ENCODE measurements around the gene TBC1D2B.
"Not testable (repeated sequence)": the region's sequence is repeated elsewhere in the genome, so short reads cannot be mapped to it uniquely, and the experiment has no call there.

Gene TBC1D2B

GRCh38 chr15:78000091-78000926 lies 77.2 kb downstream of the TBC1D2B start:
- Histone ChIP-seq H3K36me3 (ENCODE audit: control insufficient read depth, insufficient read depth, low read length) (no peaks in the 10 kb centered on the region), H3K4me1 (no peaks in the 10 kb centered on the region), H3K27ac (no peak overlapping the region), H2AFZ (no peak overlapping the region), H3K4me2 (ENCODE audit: low read length) (no peak overlapping the region), H3K9me3 (ENCODE audit: control insufficient read depth, low read length) (no peaks in the 10 kb centered on the region), H3K4me3 (ENCODE audit: low read depth, low read length) (no peak overlapping the region), H3K9ac (no peak overlapping the region), H3K27me3 (ENCODE audit: control insufficient read depth, insufficient read depth, low read length) (no peaks in the 10 kb centered on the region), H3K79me2 (no peaks in the 10 kb centered on the region)
- TF ChIP-seq, protein P1, sequence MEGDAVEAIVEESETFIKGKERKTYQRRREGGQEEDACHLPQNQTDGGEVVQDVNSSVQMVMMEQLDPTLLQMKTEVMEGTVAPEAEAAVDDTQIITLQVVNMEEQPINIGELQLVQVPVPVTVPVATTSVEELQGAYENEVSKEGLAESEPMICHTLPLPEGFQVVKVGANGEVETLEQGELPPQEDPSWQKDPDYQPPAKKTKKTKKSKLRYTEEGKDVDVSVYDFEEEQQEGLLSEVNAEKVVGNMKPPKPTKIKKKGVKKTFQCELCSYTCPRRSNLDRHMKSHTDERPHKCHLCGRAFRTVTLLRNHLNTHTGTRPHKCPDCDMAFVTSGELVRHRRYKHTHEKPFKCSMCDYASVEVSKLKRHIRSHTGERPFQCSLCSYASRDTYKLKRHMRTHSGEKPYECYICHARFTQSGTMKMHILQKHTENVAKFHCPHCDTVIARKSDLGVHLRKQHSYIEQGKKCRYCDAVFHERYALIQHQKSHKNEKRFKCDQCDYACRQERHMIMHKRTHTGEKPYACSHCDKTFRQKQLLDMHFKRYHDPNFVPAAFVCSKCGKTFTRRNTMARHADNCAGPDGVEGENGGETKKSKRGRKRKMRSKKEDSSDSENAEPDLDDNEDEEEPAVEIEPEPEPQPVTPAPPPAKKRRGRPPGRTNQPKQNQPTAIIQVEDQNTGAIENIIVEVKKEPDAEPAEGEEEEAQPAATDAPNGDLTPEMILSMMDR (IDR thresholded peaks at IDR 0.05) = no peak

DNA sequence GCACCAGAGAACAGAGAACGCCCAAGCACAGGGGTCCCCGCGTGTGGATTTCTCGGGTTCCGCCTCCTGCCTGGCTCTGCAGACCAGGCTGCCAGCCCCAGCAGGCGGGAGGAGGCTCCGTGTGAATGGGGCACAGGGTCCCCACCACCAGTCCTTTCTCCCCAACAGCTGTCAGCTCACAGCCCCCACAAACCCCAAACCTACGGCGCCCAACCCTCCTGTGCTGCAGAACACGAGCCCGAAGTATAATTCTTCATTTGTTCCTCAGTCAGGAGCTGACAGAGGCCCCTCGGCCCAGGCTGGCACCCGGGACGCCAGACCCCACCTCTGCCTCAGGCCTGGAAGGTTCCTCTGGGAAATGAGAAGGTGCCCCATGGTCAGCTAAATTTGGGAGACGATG lies 78.0 kb downstream of the TBC1D2B start:
- H3K4me3 ChIP-seq (ENCODE audit: low read depth, low read length) = no peak overlapping the region
- H3K27ac ChIP-seq = no peak overlapping the region
- H3K79me2 ChIP-seq = no peaks in the 10 kb centered on the region
- no peaks in the 10 kb centered on the region for H3K9me3 ChIP-seq (ENCODE audit: control insufficient read depth, low read length)
- no peaks in the 10 kb centered on the region for H3K4me1 ChIP-seq
- no peak overlapping the region for H3K9ac ChIP-seq
- no peak overlapping the region for H3K4me2 ChIP-seq (ENCODE audit: low read length)
- H3K36me3 ChIP-seq (ENCODE audit: control insufficient read depth, insufficient read depth, low read length) = no peaks in the 10 kb centered on the region
- TF ChIP-seq, protein P1 (IDR thresholded peaks at IDR 0.05) = no peak
- no peak overlapping the region for H2AFZ ChIP-seq
- no peaks in the 10 kb centered on the region for H3K27me3 ChIP-seq (ENCODE audit: control insufficient read depth, insufficient read depth, low read length)

GRCh38 chr15:77998592-77998991 lies 78.9 kb downstream of the TBC1D2B start:
- Histone ChIP-seq H3K27ac (no peak overlapping the region), H3K9ac (no peak overlapping the region)
- TF ChIP-seq, protein P1 (IDR thresholded peaks at IDR 0.05) = no peak

GRCh38 chr15:77997761-77998554 lies 79.6 kb downstream of the TBC1D2B start:
- not testable (repeated sequence) for H3K4me3 ChIP-seq (ENCODE audit: low read depth, low read length); H3K4me2 ChIP-seq (ENCODE audit: low read length); H3K9me3 ChIP-seq (ENCODE audit: control insufficient read depth, low read length); H3K27ac ChIP-seq; H3K4me1 ChIP-seq; H3K79me2 ChIP-seq; H3K27me3 ChIP-seq (ENCODE audit: control insufficient read depth, insufficient read depth, low read length); H2AFZ ChIP-seq; H3K36me3 ChIP-seq (ENCODE audit: control insufficient read depth, insufficient read depth, low read length); H3K9ac ChIP-seq

More at GRCh38 chr15:77998592-77998991, 78.9 kb downstream of the TBC1D2B start:
- H2AFZ ChIP-seq = no peak overlapping the region
- no peaks in the 10 kb centered on the region for H3K4me1 ChIP-seq
- H3K4me3 ChIP-seq (ENCODE audit: low read depth, low read length) = no peak overlapping the region
- no peaks in the 10 kb centered on the region for H3K9me3 ChIP-seq (ENCODE audit: control insufficient read depth, low read length)
- no peaks in the 10 kb centered on the region for H3K79me2 ChIP-seq
- H3K36me3 ChIP-seq (ENCODE audit: control insufficient read depth, insufficient read depth, low read length) = no peaks in the 10 kb centered on the region
- no peak overlapping the region for H3K4me2 ChIP-seq (ENCODE audit: low read length)
- no peaks in the 10 kb centered on the region for H3K27me3 ChIP-seq (ENCODE audit: control insufficient read depth, insufficient read depth, low read length)

DNA sequence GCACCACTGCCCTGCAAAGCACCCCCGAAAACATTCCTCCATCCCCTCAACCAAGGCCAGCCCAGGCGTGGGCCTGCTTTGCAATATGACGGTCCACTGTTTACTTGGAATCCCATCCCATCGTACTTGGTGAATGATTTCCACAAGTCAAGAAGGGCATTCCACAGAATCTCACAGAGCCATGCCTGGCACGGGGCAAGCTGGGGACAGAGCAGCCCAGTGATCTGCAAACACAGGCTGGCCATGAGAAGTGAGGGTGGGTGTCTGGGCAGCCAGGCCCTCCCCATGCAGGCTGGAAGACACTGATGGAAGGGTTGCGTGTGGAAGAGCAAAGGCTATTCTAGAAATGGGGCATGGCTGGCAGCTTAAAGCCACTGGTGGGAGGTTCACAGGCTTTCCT lies 80.3 kb downstream of the TBC1D2B start:
- H3K4me2 ChIP-seq (ENCODE audit: low read length); H3K4me1 ChIP-seq; H3K9ac ChIP-seq; H2AFZ ChIP-seq; H3K9me3 ChIP-seq (ENCODE audit: control insufficient read depth, low read length); H3K27ac ChIP-seq; H3K36me3 ChIP-seq (ENCODE audit: control insufficient read depth, insufficient read depth, low read length); H3K79me2 ChIP-seq; H3K4me3 ChIP-seq (ENCODE audit: low read depth, low read length); H3K27me3 ChIP-seq (ENCODE audit: control insufficient read depth, insufficient read depth, low read length): not testable (repeated sequence)

- H3K9ac ChIP-seq; H3K4me2 ChIP-seq (ENCODE audit: low read length); H2AFZ ChIP-seq; H3K27me3 ChIP-seq (ENCODE audit: control insufficient read depth, insufficient read depth, low read length); H3K36me3 ChIP-seq (ENCODE audit: control insufficient read depth, insufficient read depth, low read length); H3K79me2 ChIP-seq; H3K27ac ChIP-seq; H3K4me3 ChIP-seq (ENCODE audit: low read depth, low read length); H3K4me1 ChIP-seq; H3K9me3 ChIP-seq (ENCODE audit: control insufficient read depth, low read length): not testable (repeated sequence)
Observed at GRCh38 chr15:77996713-77997171, 80.8 kb downstream of the TBC1D2B start.

- H3K27me3 ChIP-seq (ENCODE audit: control insufficient read depth, insufficient read depth, low read length); H3K4me1 ChIP-seq: not testable (repeated sequence)
Observed at GRCh38 chr15:77996226-77996625, 81.3 kb downstream of the TBC1D2B start.

DNA sequence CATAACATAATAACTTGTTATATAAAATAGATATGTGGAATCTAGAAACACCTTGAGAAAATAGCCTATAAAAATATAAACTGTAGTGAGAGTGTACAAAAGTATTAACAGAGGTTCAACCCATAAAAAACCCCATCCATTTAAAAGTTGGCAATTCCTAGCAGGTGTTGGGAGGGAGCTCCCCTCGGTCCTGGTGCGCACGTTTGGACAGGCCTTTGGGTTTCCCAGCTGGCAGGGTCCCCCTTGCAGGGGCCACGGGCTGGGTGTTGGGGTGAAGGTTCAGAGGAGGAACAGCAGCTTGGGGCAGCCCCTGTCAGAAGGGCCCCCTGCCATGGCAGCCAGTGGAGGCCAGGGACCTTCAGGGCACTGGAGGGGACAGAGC lies 82.0 kb downstream of the TBC1D2B start:
- H3K4me1 ChIP-seq; H3K4me3 ChIP-seq (ENCODE audit: low read depth, low read length); H3K9ac ChIP-seq; H3K27ac ChIP-seq; H2AFZ ChIP-seq; H3K4me2 ChIP-seq (ENCODE audit: low read length); H3K79me2 ChIP-seq; H3K36me3 ChIP-seq (ENCODE audit: control insufficient read depth, insufficient read depth, low read length); H3K9me3 ChIP-seq (ENCODE audit: control insufficient read depth, low read length); H3K27me3 ChIP-seq (ENCODE audit: control insufficient read depth, insufficient read depth, low read length): not testable (repeated sequence)

More at GRCh38 chr15:77996226-77996625, 81.3 kb downstream of the TBC1D2B start:
- H3K4me3 ChIP-seq (ENCODE audit: low read depth, low read length); H3K27ac ChIP-seq; H3K9ac ChIP-seq; H3K4me2 ChIP-seq (ENCODE audit: low read length); H3K9me3 ChIP-seq (ENCODE audit: control insufficient read depth, low read length); H3K36me3 ChIP-seq (ENCODE audit: control insufficient read depth, insufficient read depth, low read length); H3K79me2 ChIP-seq; H2AFZ ChIP-seq: not testable (repeated sequence)
